ENCODE data around the gene CCDC149.

DNA sequence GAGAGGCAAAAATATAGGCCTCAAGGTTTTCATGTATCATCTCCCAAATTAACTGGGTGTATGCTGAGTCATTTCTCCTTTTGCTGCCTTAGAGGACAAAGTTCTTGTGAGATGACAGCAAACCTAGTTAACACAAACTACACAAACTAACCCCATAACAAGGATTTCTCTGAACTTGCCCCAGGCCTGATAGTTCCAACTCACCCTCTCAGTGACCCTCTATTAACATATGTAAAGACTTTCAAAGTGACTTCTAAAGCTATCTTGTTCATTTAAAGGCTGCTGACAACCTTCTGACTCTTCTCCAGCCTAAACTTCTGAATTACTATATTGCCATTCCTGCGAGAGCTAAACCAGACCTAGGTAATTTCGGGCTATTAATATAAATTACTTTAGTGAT lies 43.2 kb upstream of the CCDC149 start:
- TF ChIP-seq RXRA (IDR thresholded peaks at IDR 0.05) (no peak), CTCF (IDR thresholded peaks at IDR 0.05; ENCODE audit: low read depth, low read length, missing input control) (no peak), TAF1 (conservative IDR thresholded peaks at IDR 0.05) (no peak), SP1 (IDR thresholded peaks at IDR 0.05) (no peak), MAX (IDR thresholded peaks at IDR 0.05) (no peak), ATF3 (IDR thresholded peaks at IDR 0.05) (no peak), GABPA (IDR thresholded peaks at IDR 0.05 in 1 of 2, conservative IDR thresholded peaks at IDR 0.05 in 1 of 2) (no peak), FOXA1 (IDR thresholded peaks at IDR 0.05) (no peak), RAD21 (IDR thresholded peaks at IDR 0.05) (no peak), JUND (IDR thresholded peaks at IDR 0.05) (no peak)

Data from liver (tissue), 3 donors.